ENCODE measurements around the gene IFNGR1. TPM values are rescaled to one million over a fixed set of nuclear protein-coding genes. Genes with fewer than 3 reads are reported as not detected.

IFNGR1 gene
- total and polyA plus RNA-seq, 10 of the 15 experiments (the other 5 are each of a cell fraction or from before 2014, with no cell fraction given), result 89.0 to 296 (median 138) TPM

GRCh38 chr6:137218917-137219663, at the start of gene IFNGR1 (continued):
- TF ChIP-seq NFYA (IDR thresholded peaks at IDR 0.05; ENCODE audit: borderline replicate concordance, low read depth, low read length) (no peak), TCF7 (IDR thresholded peaks at IDR 0.05; ENCODE audit: borderline replicate concordance) (no peak), ATF3 (IDR thresholded peaks at IDR 0.05; ENCODE audit: borderline replicate concordance, extremely low read depth, low read depth, low read length) (no peak), RELA (IDR thresholded peaks at IDR 0.05; ENCODE audit: borderline replicate concordance, partially characterized antibody) (peak; percentile 34), BMI1 (IDR thresholded peaks at IDR 0.05; ENCODE audit: borderline replicate concordance) (no peak), CREM (IDR thresholded peaks at IDR 0.05; ENCODE audit: low read depth) (peak; percentile 94), POLR2A (IDR thresholded peaks at IDR 0.05; ENCODE audit: low read depth, low read length) (peak; percentile 94), CHD2 (IDR thresholded peaks at IDR 0.05; ENCODE audit: borderline replicate concordance, low read depth, low read length) (peak; percentile 34; the same call in 1 of the 2 replicates), SP1 (IDR thresholded peaks at IDR 0.05; ENCODE audit: low read depth, low read length) (peak; percentile 46), SIX5 (IDR thresholded peaks at IDR 0.05; ENCODE audit: low read depth, low read length, severe bottlenecking) (no peak), ASH2L (IDR thresholded peaks at IDR 0.05; ENCODE audit: borderline replicate concordance, low read depth) (no peak; the same call in 1 of the 2 replicates), JUND (IDR thresholded peaks at IDR 0.05; ENCODE audit: low read depth, low read length) (no peak), MTA2 (IDR thresholded peaks at IDR 0.05; ENCODE audit: low read depth) (no peak), ZBTB4 (CRISPR knock-in tag; IDR thresholded peaks at IDR 0.05) (no peak), MYC (IDR thresholded peaks at IDR 0.05; ENCODE audit: insufficient read depth, insufficient read length, insufficient replicate concordance, low read length, severe bottlenecking) (peak; percentile 70), ZNF24 (IDR thresholded peaks at IDR 0.05) (no peak), ZNF687 (IDR thresholded peaks at IDR 0.05) (peak; percentile 69), BACH1 (IDR thresholded peaks at IDR 0.05; ENCODE audit: borderline replicate concordance) (peak; percentile 83), KDM1A (IDR thresholded peaks at IDR 0.05; ENCODE audit: borderline replicate concordance) (no peak), RB1 (IDR thresholded peaks at IDR 0.05; ENCODE audit: borderline replicate concordance) (peak; percentile 52; the same call in 1 of the 2 replicates), GATAD2B (conservative IDR thresholded peaks at IDR 0.05; ENCODE audit: low read depth) (no peak; the same call in 1 of the 2 replicates)

Data from GM12878 (cell line).